ENCODE data around the gene TMEM119.
"Not testable (repeated sequence)": the region's sequence is repeated elsewhere in the genome, so short reads cannot be mapped to it uniquely, and the experiment has no call there.

Gene TMEM119

GRCh38 chr12:108563136-108563803 lies 34.6 kb downstream of the TMEM119 start:
- DNase-seq, result peak; percentile 76 to 88 (median 82)

DNA sequence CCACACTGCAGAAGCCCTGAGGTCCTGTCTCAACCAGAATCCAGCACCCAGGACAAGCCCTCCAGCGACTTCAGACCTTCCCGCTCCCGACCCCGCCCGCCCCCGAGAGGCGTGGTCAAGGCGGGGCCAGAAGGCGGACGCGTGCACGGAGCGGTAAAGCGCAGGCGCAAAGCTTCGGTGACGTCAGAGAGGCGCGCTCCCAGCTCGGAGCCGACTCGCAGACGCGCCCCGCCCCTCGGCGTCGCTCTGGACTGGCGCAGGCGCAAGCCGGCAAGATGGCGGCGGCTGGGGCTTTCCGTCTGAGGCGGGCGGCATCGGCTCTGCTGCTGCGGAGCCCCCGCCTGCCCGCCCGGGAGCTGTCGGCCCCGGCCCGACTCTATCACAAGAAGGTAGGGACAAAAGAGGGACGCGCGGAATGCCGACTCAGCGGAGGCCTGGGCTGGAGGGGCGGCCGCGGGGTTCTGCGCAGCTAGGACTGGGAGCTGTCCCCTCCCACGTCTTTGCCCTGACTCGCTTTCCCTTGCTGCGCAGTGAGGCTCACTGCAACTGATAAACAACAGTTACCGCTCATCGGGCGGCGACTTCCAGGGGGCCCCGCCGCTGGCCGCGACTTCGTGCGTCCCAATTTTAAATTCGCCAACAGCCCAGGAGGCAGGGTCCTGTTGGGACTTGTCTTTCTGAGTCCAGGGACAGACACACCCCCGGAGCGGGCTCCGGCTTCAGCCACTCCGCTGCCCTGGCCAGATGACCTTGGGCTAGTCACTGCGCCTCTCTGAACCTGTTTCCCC lies 35.3 kb downstream of the TMEM119 start, which contains the start of gene ISCU:
Gene ISCU (plus strand): TSS at position 249 of the 788 bp plus-strand sequence. CDS start 27 bp downstream, at position 276.
- peak; percentile 95 to 99 (median 98) for DNase-seq

DNA sequence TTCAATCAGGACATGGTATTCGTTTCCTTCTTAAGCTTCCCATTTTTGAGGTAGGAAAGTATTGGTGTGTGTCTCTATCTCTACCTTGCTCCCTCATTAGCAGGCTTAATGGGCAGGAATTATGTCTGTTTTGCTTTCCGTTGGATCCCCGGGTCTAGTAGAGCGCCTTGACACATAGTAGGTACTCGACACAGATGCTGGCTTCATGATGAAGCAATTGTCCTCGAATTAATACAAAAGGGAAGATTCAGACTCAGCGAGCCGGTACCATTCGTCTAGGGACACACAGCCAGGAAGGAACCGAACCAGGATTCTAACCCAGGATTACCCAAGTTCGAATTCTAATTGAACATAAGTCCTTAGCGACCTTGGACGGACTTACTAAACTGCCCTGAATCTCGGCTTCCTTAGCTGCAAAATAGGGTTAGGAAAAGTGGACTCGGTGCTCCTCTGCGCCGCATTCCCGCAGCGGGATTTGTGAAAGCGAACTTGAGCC lies 36.0 kb downstream of the TMEM119 start:
- DNase-seq, result no peak

DNA sequence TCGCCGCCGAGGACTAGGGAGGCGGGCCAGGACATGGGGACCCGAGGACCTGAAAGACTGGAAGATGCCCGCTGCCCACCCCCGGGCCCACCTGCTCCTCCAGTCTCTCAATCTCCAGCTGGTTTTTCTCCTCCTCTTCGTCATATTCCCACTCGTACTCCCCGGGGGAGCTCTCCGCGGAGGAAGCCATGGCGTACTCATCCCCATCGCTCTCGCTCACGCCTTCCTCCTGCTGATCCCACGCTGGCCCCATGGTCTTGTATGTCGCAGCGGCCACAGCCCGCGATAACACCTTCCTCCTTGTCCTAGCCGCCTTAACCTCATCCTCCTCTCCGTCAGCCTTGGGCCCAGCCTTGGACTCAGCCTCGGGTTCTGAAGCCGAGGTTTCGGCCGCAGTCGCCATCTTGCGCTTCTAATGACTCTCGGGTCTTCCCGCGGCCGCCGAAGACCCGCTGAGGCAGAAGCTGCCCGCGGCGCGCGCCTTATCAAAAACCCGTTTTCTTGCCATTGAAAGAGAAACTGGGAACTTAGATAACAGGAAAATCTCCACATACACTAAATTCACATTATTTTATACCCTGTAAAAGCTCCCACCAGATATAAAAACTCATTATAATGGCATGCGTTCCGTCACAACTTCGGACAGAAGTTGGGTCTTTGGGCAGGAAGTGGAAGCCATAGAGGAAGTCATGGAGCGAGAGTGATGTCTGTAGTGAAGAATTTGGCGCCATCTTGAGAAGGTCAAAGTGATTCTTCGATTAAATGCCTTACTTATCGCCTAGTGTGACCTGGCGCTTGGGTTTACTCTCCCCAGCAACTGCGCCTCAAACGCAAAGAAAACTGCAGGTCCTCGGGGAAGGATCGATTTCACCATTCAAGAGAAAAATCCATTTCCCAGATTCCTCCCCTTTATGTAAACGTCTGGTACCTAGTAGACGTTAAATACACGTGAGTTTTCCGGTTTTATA lies 36.8 kb downstream of the TMEM119 start, which contains the start of gene SART3:
Gene SART3 (minus strand): TSS at position 422 of the 968 bp plus-strand sequence. CDS start 19 bp downstream, at position 403.
- peak; percentile 60 to 95 (median 84) for DNase-seq

DNA sequence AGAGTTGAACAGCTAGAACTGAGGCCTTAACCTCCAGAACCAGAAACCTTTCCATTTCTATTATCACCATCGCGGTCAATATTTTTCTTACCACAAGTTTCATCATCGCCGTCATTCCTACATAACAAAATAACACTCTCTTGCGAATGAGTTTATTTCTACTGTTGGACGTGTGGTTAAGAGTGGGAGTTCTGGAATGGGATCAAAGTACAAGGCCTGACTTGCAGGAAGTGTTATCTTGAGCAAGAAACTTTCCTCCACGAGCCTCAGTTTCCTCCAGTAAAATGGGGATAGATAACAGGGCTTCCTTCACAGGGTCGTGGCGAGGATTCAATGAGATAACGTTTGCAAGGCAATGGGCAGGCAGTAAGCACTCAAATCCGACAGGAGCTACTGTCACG lies 37.6 kb downstream of the TMEM119 start:
- no peak for DNase-seq

GRCh38 chr12:108559748-108560147 lies 38.1 kb downstream of the TMEM119 start:
- no peak for DNase-seq

DNA sequence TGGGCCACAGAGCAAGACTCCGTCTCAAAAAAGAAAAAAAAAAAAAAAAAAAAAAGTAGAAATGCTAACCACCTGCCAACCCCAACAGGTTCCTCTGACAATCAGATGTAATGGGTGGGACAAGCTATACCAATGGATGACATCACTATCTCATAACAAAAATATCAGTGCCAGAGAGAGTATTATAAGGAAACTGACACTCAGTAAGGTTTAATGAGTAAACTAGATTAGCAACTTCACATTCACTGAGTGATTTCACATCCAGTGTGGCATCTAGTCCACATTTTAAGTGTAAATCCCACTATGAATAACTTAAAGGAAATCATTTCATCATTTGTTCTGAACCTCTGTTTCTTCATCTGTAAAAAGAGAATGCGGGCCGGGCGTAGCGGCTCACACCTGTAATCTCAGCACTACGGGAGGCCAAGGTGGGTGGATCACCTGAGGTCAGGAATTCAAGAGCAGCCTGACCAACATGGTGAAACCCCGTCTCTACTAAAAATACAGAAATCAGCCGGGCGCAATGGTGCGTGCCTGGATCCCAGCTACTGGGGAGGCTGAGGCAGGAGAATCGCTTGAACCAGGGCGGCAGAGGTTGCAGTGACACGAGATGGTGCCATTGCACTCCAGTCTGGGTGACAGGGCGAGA lies 38.8 kb downstream of the TMEM119 start:
- no peak for DNase-seq

DNA sequence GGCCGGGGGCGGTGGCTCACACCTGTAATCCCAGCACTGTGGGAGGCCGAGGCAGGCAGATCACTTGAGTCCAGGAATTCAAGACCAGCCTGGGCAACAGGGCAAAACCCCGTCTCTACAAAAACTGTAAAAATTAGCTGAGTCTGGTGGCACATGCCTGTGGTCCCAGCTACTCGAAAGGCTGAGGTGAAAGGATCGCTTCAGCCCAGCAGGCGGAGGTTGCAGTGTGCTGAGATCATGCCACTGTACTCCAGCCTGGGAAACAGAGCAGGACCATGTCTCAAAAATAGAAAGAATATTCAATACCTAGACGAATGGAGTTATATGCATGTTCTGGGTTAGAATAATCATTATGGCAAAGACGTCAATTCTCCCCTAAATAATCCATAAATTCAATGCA lies 42.5 kb downstream of the TMEM119 start:
- DNase-seq, result not testable (repeated sequence)

DNA sequence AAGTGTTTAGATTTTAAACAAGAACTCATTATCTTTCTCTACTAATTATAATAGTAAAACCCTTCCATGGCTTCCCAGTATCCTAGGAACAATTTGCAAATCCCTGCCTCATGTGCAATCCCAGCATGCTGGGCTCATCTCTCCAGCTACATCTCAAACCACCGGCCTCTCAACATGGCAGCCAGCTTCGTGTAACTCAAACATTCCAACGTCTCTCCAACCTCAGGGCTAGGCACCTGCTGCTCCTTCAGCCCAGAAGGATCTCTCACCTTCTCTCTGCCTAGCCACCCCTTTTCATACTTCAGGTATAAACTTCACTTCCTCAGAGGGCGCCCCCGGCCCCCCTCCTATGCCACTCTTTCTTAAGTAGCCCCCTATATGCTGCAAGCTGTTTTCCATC lies 44.1 kb downstream of the TMEM119 start:
- no peak for DNase-seq

DNA sequence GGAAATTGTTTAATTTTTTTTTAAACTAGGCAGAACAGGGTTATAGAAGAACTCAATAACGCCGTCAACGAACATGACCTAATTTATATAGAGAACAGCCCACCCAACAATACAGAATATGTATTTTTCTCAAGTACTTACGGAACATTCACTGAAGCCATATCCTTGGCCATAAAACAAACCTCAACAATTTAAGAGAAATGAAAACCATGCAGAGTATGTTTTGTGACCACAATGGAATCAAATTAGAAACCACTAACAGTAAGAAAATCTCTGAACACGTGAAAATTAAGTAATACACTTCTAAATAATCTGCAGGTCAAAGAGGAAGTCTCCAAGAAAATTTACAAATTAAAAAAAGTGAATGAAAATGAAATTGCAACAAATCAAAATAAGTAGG lies 46.3 kb downstream of the TMEM119 start:
- DNase-seq, result no peak

GRCh38 chr12:108548954-108549521 lies 48.8 kb downstream of the TMEM119 start:
- DNase-seq, result no peak

DNA sequence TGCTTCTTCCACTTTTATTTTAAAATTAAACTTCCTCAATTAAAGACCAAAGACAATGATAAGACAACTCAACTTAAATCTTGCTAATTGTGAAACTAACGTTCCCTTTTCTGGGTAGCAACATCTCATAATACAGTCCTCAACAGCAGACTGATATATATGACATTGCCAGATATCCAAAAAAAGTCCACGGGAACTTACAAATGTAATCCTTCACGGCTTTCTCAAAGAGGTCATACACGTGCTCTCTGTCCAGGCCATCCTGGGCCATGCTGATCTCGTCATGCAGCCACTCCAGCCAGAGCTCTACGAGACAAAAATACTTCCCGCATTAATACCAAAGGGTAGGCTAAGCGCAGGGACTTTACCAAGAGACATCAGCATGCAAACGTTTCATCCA lies 50.2 kb downstream of the TMEM119 start:
- no peak for DNase-seq

- DNase-seq, result no peak
Observed at GRCh38 chr12:108543652-108544051, 54.2 kb downstream of the TMEM119 start.

- DNase-seq, result no peak
Observed at GRCh38 chr12:108542320-108542719, 55.6 kb downstream of the TMEM119 start.

All from stimulated activated naive CD4-positive, alpha-beta T cell (primary cell).